HG03045 (cell line): ENCODE measurements around the gene MMP21.

ENCODE experiments used
- ATAC-seq: cut with Tn5 transposase; IDR thresholded peaks from one replicate; pipeline ENCODE4 v1.9.1; 2021; ENCODE audit warnings: mild to moderate bottlenecking, moderate library complexity; ENCODE audit not compliant: unreplicated experiment

MMP21 gene

DNA sequence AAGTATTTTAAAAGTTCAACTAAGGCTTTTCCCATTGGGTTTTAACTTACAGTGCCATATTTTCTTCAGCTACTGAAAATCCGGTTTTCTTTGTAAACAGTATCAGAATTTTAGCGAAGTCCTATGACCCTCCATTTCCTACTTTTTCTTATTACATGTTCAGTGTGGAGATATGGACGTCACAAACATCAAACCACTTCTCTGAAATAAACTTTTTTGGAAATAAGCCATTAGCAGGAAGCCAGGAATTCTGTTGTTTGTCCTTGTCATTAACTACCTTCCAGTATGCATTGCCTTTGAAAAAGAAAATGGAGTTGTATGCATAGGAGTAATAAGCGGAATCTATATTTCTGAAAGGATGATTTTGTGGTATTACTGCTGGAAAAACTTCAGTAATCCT is 9.1 kb downstream of the MMP21 start:
- ATAC-seq: no peak

- ATAC-seq: no peak
These were observed 9.8 kb downstream of the MMP21 start for GRCh38 chr10:125765835-125766234.

DNA sequence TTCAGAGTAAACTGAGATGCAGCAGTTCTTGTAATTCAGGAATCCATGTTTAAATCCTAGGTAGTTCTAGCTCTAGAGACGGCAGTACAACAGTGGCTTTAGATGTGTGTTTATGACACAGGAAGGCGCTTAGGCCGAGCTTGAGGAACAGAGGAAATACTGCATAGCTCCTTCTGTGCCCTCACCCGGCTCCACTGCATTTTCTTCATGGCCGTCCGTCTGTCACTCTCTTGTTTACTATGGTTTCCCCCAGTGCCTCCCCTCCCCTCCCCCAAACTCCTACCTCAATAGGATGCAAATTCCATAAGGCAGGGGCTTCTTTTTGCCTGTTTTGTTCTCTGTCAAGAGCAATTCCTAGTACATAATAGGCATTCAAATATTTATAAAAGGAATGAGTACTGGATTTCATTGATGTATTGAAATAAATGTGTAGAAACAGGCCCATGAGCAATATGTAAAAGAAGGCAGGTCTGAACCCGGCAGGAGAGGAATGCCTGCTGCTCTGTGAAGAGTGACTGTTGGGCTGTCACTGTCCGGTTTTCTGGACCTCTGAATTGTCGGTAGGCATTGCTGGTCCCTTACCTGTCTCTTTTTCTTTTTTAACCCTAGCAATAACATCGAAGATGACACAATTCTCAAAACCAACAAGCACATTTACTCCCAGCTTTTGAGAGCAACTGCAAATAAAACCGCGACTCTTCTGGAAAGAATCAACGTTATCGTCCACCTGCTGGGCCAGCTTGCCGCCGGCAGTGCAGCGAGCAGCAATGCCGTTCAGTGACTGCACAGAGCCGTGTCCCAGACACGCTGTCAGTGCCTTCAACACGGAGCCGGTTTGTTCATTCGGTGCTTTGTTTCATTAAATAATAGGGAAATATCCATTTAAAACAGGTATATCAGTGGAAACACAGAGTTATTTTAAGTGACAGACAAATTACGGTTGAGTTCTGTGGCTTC is 12.7 kb downstream of the MMP21 start:
- no peak for ATAC-seq

DNA sequence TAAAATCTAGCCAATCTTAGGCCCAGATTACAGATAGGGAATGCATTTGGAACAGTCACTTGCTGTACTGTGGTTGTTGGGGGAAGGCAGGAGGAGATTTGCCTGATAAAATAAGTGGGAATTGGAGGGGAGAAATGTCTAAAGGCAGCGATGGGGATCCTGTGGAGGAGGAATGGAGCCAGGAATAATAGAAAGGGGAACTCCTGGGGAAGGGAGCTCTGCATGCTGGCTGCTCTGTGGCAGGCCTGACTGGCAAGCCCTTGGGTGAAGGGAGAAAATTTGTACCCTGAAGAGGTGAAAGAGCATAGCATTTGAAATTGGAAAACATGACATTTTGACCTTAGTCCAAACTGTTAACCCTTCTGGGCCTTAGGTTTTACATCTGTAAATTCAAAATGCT is 13.7 kb downstream of the MMP21 start:
- no peak for ATAC-seq

DNA sequence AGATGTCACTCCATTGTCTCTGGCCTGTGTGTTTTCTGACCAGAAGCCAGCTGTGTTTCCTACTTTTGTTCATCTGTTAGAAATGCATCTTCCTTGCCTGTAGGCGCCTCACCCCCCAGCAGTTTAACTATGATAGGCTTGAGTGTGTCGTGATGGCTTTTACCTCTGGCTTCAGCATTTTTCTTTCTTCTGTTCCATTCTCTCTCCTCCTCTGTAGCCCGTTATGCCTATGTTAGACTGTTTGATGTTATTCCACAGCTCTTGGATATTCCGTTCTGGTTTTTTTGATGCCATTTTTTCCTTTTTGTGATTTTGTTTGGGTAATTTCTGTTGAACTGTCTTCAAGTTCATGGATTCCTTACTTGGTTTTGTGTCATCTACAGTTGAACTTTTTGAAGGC is 17.9 kb downstream of the MMP21 start:
- ATAC-seq: no peak

- no peak for ATAC-seq
These were observed 18.7 kb downstream of the MMP21 start for GRCh38 chr10:125756853-125757487.

DNA sequence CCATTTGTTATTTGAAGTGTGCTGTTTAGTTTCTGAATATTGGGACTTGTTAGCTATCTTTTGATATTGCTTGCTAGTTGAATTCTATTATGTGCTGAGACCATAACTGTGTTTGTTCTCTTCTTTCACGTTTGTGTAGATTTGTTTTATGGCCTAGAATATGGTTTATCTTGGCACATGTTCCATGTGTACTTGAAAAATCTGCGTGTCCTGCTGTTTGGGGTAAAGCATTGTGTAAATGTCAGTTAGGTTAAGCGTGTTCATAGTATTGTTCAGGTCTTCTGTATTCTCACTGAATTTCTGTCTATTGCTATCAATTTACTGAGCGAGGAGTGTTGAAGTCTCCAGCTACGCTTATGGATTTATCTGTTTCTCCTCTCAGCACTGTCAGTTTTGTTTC is 19.4 kb downstream of the MMP21 start:
- no peak for ATAC-seq

GRCh38 chr10:125747417-125747816 is 28.2 kb downstream of the MMP21 start:
- no peak for ATAC-seq

DNA sequence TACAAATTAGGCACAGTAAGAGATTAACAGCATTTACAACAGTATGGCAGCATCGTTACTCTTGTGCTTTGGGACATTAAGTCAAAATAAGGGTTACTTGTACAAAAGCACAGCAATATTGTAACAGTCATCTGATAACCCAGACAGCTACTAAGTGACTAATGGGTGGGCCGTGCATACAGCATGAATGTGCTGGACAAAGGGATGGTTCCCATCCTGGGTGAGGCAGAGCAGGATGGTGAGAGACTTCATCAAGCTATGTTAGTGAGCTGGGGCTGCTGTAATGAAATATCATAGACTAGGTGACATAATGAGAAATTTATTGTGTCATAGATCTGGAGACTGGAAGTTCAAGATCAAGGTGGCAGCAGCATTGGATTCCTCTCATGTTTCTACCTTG is 30.7 kb downstream of the MMP21 start:
- no peak for ATAC-seq

DNA sequence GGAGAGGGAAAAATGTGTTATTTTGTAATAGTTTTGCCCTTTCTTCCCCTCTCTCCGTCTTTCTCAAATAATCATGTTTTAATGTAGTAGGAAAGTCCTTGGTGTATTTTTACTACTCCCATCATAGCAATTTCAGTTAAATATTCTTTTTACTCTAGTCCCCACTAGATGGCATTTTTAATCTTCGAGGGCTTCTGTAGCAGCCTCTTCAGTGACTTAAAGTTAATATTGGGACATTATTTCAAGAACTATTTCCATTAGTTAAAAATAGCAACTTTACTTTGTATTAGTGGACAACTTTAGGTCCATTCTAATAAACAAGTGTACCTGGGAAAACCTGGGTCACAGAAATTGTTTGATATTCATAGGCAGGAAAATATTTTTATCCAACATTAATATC is 33.2 kb downstream of the MMP21 start:
- no peak for ATAC-seq

DNA sequence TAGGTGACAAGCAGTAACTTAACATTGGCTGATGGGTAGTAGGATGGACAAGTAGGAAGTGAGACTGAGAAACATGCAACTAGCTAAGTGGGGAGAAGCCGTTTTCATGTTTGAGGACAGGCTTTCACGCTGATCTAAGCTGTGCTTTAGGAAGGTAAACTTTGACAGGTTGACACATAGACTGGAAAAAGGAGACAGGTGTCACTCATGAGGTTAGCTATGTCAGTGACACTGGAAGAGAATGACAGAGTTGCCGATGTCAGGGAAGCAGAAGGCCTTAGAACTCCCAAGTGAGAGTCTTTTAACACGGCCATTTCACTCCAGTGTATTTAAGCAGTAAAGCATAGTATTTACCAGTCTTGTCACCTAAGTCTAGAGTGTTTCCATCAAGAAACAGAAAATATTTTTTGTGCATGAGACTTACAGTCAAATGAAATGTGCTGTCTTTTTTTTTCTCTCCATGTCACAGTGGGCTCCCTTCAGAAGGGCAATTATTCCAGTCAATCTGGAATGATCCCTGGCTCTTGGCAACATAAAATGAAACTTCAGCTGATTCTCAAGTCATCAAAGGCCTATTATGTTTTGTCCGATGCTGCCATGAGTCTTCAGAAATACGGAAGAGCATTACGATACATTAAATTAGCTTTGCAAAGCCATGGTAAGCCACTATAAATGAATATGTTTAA is 35.5 kb downstream of the MMP21 start:
- ATAC-seq: no peak

- ATAC-seq: no peak
These were observed 37.4 kb downstream of the MMP21 start for GRCh38 chr10:125738206-125738605.

- no peak for ATAC-seq
These were observed 40.8 kb downstream of the MMP21 start for GRCh38 chr10:125734823-125735222.

- ATAC-seq: no peak
These were observed 41.5 kb downstream of the MMP21 start for GRCh38 chr10:125734148-125734547.

- no peak for ATAC-seq
These were observed 48.2 kb downstream of the MMP21 start for GRCh38 chr10:125727436-125727835.

DNA sequence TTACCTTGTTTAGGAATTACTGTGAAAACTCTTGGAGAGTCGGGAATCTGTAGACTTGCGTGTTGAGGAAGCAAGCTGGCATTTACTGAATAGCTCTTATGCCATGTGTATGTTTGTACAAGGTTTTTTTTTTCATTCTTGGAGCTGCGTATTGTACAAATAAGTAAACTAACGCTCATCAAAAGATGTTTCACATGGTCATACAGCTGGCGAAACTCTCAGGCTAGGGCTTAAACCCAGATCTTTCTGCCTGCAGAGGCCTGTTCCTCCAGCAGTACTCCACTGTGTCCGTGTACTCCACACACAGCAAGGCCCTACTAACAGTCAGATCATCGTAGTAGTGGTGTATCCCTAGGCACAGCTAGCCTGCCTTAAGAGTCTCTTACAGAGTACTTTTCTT is 48.7 kb downstream of the MMP21 start:
- ATAC-seq: no peak

DNA sequence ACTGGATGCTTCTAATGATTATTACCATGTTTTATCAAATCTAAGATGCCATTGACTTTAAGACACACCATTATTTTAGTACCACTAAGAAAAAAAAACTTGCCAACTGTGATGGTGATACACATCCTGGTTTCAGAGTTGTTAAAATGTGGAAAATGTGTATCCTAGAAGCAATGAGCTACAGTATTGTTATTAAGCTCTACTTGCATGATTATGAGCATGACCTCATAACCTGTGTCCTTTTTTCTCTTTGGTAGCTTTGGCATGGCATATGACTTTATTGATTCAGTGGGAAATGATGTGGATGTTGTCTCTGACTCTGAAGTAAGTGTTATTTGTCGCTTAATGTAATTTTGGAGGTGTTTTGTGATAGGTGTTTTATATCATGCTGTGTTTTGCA is 52.8 kb downstream of the MMP21 start:
- no peak for ATAC-seq

DNA sequence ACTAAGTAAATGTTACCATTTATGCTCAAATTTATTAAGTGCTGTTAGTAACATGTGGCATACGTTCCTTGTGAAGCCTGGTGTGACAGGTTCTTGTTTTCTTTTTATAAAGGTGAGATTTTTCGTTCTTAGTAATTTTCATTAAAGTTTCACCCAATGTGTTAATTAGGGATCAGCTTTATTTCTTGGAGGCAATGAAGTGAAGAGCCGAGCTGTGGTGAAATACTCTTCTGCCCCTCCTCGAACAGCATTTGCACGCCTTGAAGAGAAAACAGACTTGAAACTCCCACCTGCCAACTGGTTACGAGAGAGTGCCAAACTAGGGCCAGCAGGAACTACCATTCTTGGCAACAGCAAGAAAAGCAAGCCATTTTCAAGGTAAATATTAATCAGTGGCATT is 54.6 kb downstream of the MMP21 start:
- ATAC-seq: no peak

GRCh38 chr10:125720002-125720382 is 55.6 kb downstream of the MMP21 start:
- no peak for ATAC-seq

DNA sequence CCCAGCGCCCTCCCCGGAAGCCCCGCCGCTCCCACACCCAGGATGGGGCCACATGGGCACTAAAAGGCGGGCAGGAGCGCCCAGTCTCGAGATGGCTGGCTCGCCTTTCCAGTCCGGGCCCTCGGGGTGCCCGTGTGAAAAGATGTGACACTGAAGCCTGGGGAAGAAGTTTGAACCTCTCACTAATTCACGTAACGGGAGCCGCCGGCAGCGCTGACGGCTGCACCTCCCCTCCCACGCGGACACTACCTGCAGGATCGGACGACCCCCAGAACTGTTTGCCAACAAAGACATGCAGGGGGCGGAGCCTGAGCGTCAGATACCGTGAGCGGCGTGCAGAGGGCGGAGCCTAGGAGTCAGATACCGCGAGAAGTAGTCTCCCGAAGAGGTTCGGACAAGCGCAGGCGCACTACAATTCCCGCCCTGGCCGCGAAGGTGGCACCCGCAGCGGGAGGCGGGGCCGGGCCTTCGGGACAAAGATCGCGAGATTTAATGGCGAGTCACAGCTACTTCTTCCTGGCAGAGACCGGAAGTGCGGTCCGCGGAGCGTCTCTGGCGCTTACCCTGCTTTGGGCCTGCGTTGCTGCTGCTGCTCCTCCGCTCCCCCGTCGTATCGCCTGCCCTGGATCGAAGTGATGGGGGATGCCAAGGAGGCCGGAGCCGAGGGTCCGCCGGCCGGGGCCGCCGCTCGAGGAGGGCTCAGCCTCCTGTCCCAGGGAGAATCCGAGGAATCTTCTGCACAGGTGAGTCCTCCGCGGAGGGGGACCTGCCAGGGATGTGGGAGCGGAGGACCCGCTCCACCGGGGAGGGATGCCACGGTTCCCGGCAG is 56.2 kb downstream of the MMP21 start, which contains the start of gene EDRF1:
EDRF1 (plus strand) TSS at position 537 of the 829 bp plus-strand sequence; CDS start at position 636, 99 bp downstream.
- ATAC-seq: peak; percentile 95
